ENCODE data around the gene ISL2. TPM values are rescaled to one million over a fixed set of nuclear protein-coding genes. Genes with fewer than 3 reads are reported as not detected.

The ISL2 gene
- total and polyA plus RNA-seq, 9 of the 15 experiments (the other 6 are each of a cell fraction or from before 2014, with no cell fraction given), result 0.15 to 23.7 (median 4.0) TPM

DNA sequence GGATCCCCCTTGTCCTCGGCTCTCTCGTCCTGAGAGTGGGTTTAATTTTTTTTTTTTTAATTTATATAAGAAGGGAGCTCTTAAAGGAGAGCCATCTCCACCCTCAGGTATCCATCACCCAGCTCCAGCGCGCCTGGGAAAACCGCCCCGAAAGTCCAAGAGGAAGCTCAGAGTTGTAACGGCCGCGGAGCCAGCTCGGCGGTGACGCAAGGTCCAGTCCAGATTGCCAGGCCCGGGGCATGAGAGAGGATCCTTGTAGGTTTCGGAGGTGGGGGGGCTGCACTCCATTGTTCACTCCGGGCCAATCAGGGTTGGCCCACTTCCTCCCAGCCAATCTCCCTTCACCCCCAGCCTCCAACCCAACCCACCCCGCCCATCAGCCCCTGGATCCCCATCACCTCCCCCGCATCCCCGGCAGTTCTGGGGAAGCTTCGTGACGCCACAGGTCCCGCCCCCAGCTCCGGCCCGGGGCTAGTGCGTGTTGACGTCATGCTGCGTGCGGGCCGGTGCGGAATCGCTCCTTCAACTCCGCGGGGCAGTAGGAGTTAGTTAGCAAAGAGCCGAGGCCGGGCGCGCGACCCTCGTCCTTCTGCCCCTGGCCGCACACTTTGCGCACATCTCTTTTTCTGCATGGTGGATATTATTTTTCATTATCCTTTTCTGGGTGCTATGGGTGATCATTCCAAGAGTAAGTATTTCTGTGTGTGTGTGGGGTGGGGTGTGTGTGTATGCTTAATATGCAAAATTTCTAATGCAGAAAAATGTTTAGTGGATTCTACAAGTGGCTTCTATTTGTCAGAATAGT is at the start of gene ISL2 (continued):
- TF ChIP-seq ZNF644 (tag; IDR thresholded peaks at IDR 0.05; ENCODE audit: low read depth), result no peak
- TF ChIP-seq ATF1 (CRISPR knock-in tag; IDR thresholded peaks at IDR 0.05), result peak; percentile 78
- peak; percentile 95 for TF ChIP-seq ATF1 (tag; IDR thresholded peaks at IDR 0.05)
- peak; percentile 98 for TF ChIP-seq CEBPG (CRISPR knock-in tag; IDR thresholded peaks at IDR 0.05)
- peak; percentile 94 to 97 for TF ChIP-seq CEBPG (tag; conservative IDR thresholded peaks at IDR 0.05 in 1 of 2, IDR thresholded peaks at IDR 0.05 in 1 of 2)
- 0 out of 2 replicates have a peak, but pooled peaks have one; percentile 28 for TF ChIP-seq KDM2B (CRISPR knock-in tag; IDR thresholded peaks at IDR 0.05)

DNA sequence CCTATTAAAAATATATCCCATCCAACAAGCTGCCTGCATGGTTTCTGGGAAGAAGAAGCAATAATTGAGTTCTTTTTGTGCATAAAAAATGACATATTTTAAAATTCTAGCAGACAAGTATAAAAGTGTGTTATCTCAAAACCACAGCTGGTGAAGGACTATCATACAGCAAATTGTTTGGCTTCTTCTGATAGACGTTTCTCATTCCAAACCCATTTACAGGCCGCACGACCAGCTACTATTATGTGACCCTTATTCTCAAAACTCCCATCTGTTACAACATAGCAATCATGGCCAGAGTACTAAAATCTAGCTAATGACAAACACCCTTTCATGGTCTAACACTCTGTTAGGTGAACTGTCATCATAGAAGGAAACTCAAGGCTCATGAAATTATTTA is 47.0 kb upstream of the ISL2 start:
- FAIRE-seq (no peak), ATAC-seq (peak; percentile 65), DNase-seq (ENCODE audit: extremely low read depth in 1 of 4, low spot score in 3 of 4) (peak in 3 of 4 experiments; percentile 18 to 31 (median 28))
- H4K20me1 ChIP-seq (replicated peaks; ENCODE audit: control insufficient read depth, insufficient read depth, low read length), result 0 out of 2 replicates have a peak, but pooled peaks cover 3% of the 10 kb centered on the region
- H3K36me3 ChIP-seq (ENCODE audit: control insufficient read depth, insufficient read depth, low read length), result peaks cover 82% of the 10 kb centered on the region
- H2AFZ ChIP-seq (ENCODE audit: low read depth, low read length), result no peak overlapping the region
- no peaks in the 10 kb centered on the region for H3K27me3 ChIP-seq (ENCODE audit: control insufficient read depth in 2 of 2, insufficient read depth in 2 of 2, low read length in 2 of 2)
- no peak overlapping the region for H3K4me2 ChIP-seq (ENCODE audit: insufficient read depth, low read length)
- no peak overlapping the region for H3K27ac ChIP-seq (ENCODE audit: extremely low read depth, low read depth, low read length)
- no peak overlapping the region for H3K4me3 ChIP-seq
- 4% methylated on average over 3 of the region's 3 CpGs for WGBS (ENCODE audit: insufficient coverage, low coverage, missing lambda C conversion rate)
- H3K79me2 ChIP-seq (ENCODE audit: control insufficient read depth, insufficient read depth, low read length), result peaks cover 41% of the 10 kb centered on the region
- H3K9ac ChIP-seq (ENCODE audit: insufficient read depth in 1 of 2, low read depth in 2 of 2, low read length in 2 of 2), result no peak overlapping the region
- peaks cover 0 to 9% of the 10 kb centered on the region in 2 experiments; a peak in 2 of 5 replicates for H3K4me1 ChIP-seq (replicated peaks in 1 of 2; ENCODE audit: control insufficient read depth in 2 of 2, insufficient read depth in 2 of 2, low read length in 2 of 2)
- ChIA-PET POLR2A (interaction anchor here (0.8 to 2.5 kb wide), 3 partner anchors 11 to 42 kb away, joined by 3 to 10 read pairs (median 4); partner anchors contain the start of gene ETFA), CTCF (ENCODE audit: low intra/inter-chr PET ratio) (no interaction called here)
- H3K9me3 ChIP-seq (replicated peaks; ENCODE audit: control insufficient read depth, insufficient read depth, low read depth, low read length), result no peaks in the 10 kb centered on the region
- no peaks in the 10 kb centered on the region for H3K9me1 ChIP-seq (ENCODE audit: control insufficient read depth, insufficient read depth, low read length)
- no TSS peak for BruUV-seq (replicated peaks)
- in situ Hi-C loops (cut with MboI), result no loop called here
- intact Hi-C loops (cut with micrococcal nuclease), result no loop called here
- TF ChIP-seq DPF2 (IDR thresholded peaks at IDR 0.05) (0 out of 2 replicates have a peak, but pooled peaks have one; percentile 37), ETS2 (tag; IDR thresholded peaks at IDR 0.05; ENCODE audit: borderline replicate concordance, poor library complexity, severe bottlenecking) (no peak), ZNF699 (CRISPR knock-in tag; IDR thresholded peaks at IDR 0.05; ENCODE audit: insufficient replicate concordance) (no peak), ZNF830 (CRISPR knock-in tag; IDR thresholded peaks at IDR 0.05) (no peak), C11orf30 (IDR thresholded peaks at IDR 0.05; ENCODE audit: low read depth) (no peak), ZNF778 (CRISPR knock-in tag; IDR thresholded peaks at IDR 0.05) (no peak), TAL1 (IDR thresholded peaks at IDR 0.05) (peak; percentile 59), ZNF589 (CRISPR knock-in tag; IDR thresholded peaks at IDR 0.05; ENCODE audit: low read depth) (no peak), TEAD4 (IDR thresholded peaks at IDR 0.05; ENCODE audit: low read length) (peak; percentile 63), TEAD4 (CRISPR knock-in tag; IDR thresholded peaks at IDR 0.05; ENCODE audit: borderline replicate concordance) (no peak), EP300 (IDR thresholded peaks at IDR 0.05; ENCODE audit: low read length) (0 out of 2 replicates have a peak, but pooled peaks have one; percentile 16), ZNF644 (tag; IDR thresholded peaks at IDR 0.05; ENCODE audit: low read depth) (no peak), FOXK2 (conservative IDR thresholded peaks at IDR 0.05 in 1 of 2, IDR thresholded peaks at IDR 0.05 in 1 of 2; ENCODE audit: low read depth in 2 of 2) (no peak), NCOA4 (IDR thresholded peaks at IDR 0.05; ENCODE audit: partially characterized antibody) (no peak), RFX5 (IDR thresholded peaks at IDR 0.05; ENCODE audit: low read depth, low read length) (no peak), ZNF584 (CRISPR knock-in tag; IDR thresholded peaks at IDR 0.05; ENCODE audit: low read depth) (no peak)
- TF ChIP-seq, protein P1, sequence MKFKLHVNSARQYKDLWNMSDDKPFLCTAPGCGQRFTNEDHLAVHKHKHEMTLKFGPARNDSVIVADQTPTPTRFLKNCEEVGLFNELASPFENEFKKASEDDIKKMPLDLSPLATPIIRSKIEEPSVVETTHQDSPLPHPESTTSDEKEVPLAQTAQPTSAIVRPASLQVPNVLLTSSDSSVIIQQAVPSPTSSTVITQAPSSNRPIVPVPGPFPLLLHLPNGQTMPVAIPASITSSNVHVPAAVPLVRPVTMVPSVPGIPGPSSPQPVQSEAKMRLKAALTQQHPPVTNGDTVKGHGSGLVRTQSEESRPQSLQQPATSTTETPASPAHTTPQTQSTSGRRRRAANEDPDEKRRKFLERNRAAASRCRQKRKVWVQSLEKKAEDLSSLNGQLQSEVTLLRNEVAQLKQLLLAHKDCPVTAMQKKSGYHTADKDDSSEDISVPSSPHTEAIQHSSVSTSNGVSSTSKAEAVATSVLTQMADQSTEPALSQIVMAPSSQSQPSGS (CRISPR knock-in tag; IDR thresholded peaks at IDR 0.05), result no peak
